Fibroblast of pulmonary artery (primary cell): ENCODE data around the gene UGT1A4.

Source experiments
- DNase-seq: peaks from one replicate; pipeline ENCODE4 v3.0.0-alpha.2; 2010; ENCODE audit warnings: low read depth
- H3K4me3 ChIP-seq: replicated peaks from 2 replicates; pipeline ENCODE4 v1.5.1; 2011; ENCODE audit warnings: low read depth, mild to moderate bottlenecking, control low read depth, low read length, moderate library complexity
- TF ChIP-seq, protein P1 (sequence below): IDR thresholded peaks from 2 replicates; pipeline ENCODE4 v1.5.1; 2011; ENCODE audit warnings: mild to moderate bottlenecking, control low read depth, low read length, inconsistent platforms; ENCODE audit errors: missing control alignments

Gene UGT1A4

DNA sequence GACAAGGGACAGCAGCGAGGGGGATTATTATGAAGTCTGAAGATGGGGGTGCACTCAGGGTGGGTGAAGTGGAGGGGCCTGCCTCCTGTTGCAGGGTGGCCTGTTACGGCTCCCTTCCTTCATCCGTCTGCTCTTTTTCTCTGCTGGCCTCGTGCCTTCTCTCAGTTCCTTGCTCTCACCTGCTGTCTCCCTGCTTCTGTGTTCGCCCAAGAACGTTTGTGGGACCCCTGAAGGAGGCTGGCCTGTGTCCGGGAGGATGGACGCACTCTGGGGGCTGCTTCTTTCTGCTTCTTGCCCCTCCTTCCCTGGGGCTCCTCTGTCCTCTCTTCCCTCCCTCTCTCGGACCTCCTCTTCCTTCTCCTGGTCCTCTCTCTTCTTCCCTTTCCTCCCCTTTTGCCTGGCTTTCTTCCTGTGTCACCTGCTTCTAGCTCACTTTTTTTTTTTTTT, 73.4 kb downstream of the UGT1A4 start:
- TF ChIP-seq, protein P1, sequence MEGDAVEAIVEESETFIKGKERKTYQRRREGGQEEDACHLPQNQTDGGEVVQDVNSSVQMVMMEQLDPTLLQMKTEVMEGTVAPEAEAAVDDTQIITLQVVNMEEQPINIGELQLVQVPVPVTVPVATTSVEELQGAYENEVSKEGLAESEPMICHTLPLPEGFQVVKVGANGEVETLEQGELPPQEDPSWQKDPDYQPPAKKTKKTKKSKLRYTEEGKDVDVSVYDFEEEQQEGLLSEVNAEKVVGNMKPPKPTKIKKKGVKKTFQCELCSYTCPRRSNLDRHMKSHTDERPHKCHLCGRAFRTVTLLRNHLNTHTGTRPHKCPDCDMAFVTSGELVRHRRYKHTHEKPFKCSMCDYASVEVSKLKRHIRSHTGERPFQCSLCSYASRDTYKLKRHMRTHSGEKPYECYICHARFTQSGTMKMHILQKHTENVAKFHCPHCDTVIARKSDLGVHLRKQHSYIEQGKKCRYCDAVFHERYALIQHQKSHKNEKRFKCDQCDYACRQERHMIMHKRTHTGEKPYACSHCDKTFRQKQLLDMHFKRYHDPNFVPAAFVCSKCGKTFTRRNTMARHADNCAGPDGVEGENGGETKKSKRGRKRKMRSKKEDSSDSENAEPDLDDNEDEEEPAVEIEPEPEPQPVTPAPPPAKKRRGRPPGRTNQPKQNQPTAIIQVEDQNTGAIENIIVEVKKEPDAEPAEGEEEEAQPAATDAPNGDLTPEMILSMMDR: no peak
- no peak overlapping the region for H3K4me3 ChIP-seq
- DNase-seq: no peak

DNA sequence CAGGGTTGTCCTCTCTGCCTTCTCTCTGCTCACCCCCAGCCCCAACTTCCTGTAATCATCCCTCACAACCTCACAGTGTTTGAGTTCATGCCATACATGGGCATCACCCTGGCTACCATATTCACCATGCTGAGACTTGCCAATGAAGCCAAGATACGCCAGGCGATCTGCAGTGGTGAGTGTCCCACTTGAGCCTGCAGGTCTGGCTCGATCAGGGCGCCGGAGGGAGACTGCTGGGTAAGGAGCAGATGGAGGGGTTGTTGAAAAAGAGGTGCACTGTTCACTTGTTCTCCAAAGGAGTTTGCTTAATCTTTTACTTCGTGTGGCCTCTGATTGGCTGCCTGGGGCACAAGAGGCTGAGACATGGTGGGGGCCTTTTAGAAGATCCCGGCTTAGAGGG, 74.2 kb downstream of the UGT1A4 start:
- TF ChIP-seq, protein P1: no peak
- DNase-seq: no peak
- H3K4me3 ChIP-seq: no peak overlapping the region

DNA sequence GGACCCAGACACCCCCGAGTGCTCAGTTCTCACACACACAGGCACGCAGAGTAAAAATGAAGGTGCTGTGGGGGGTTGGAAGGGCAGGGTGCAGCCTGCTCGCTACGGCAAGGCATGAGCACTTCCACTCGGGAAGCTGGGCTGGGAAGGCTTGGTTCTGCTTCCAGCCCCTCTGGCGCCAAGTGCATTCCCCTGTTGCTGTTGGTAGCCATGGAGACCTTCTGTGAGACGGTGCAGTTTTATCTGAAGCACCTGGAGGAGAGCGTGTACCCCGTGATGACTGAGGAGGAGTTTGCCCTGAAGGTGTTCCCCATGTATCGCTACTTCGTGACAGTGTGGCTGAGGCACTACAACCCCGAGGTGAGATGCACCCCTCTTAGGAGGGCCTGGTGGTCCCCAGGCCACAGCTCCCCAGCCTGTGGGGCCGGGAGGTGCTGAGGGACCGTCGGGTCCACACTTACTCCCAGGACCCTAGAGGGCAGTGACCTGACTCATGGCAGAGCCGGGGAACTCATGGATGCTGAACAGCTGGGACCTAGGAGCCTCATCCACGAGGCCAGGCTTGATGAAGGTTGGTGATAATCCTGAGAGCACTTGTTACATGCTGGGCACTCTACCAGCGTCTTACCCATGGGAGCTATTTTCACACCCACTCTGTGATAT, 75.1 kb downstream of the UGT1A4 start:
- no peak overlapping the region for H3K4me3 ChIP-seq
- DNase-seq: no peak
- TF ChIP-seq, protein P1: no peak

- TF ChIP-seq, protein P1: no peak
- DNase-seq: no peak
- no peak overlapping the region for H3K4me3 ChIP-seq
Observed at GRCh38 chr2:233794128-233794658, 75.7 kb downstream of the UGT1A4 start.

DNA sequence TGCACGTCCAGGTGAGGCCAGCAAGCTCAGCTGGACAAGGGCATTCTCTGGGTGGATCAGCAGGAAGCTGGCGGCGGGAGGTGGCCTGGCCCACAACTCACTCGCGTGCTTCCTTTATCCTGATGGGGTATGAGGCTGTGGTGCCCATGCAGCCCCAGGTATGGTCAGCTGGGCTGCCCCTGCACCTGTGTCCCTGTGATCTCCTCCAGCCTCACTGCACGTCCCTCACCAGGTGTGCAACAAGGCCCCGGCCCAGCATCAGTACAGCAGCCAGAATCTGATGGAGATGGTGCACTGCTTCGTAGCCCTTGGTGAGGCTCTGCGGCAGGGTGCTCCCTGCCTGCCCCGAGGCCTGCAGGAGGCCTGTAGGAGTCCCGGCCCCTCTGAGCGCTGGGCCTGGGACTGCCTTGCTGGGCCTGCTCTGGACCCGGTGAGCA, 77.2 kb downstream of the UGT1A4 start:
- H3K4me3 ChIP-seq: no peak overlapping the region
- no peak for DNase-seq
- TF ChIP-seq, protein P1: no peak

- H3K4me3 ChIP-seq: no peak overlapping the region
- TF ChIP-seq, protein P1: no peak
- DNase-seq: no peak
Observed at GRCh38 chr2:233796254-233796653, 77.7 kb downstream of the UGT1A4 start.

GRCh38 chr2:233798335-233799086, 80.0 kb downstream of the UGT1A4 start:
- no peak overlapping the region for H3K4me3 ChIP-seq
- no peak for DNase-seq
- TF ChIP-seq, protein P1: no peak
